Measurements from ENCODE around the gene METTL26.

DNA sequence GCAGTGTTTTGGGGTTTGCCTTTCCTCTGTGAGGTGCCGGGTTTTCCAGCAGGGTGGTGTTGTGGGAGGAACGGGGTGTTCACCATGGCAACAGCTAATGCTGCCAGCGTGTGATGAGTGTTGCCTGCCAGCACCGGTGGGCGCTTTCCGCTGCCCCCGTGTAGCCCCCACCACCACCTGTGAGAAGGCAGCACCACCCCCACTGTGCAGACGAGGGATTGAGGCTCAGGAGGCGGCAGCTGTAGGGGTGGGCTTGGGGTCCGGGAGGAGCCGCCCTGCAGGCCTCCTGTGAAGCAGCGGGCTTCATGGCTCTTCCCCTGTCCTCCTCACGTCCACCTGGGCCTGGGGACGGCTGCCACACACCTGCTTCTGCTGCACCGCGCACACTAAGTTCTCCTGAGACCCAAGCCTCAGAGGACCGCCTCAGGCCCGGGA lies 41.0 kb downstream of the METTL26 start:
- no peak for TF ChIP-seq CTCF (IDR thresholded peaks at IDR 0.05; ENCODE audit: poor library complexity)
- TF ChIP-seq EZH2 (IDR thresholded peaks at IDR 0.05; ENCODE audit: borderline replicate concordance): no peak
